ENCODE measurements around the gene FAM47C.
"Not testable (repeated sequence)": the region's sequence is repeated elsewhere in the genome, so short reads cannot be mapped to it uniquely, and the experiment has no call there.

The FAM47C gene

DNA sequence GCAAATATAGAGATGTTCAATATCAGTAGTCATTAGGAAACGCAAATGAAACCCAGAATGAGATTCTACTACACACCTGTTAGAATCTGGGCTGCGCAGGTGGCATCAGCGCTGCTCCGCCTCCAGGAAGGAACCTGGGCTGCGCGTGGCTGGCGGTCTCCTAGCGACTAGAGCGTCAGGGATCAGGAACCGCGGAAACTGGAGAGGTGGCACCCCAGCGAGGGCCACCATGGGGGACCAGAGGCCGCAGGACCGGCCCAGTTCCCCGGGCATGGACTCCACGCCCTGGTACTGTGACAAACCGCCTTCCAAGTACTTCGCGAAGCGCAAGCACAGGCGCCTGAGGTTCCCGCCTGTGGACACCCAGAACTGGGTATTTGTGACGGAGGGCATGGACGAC, at the start of gene FAM47C:
FAM47C (plus strand) TSS at position 185 of the 400 bp plus-strand sequence; CDS start at position 230, 45 bp downstream.
- not testable (repeated sequence) for H3K27me3 ChIP-seq (ENCODE audit: control insufficient read depth, insufficient read depth, low read length); H3K36me3 ChIP-seq (ENCODE audit: control insufficient read depth, insufficient read depth, low read length); H3K27ac ChIP-seq (ENCODE audit: low read depth, low read length); H3K4me1 ChIP-seq (ENCODE audit: control insufficient read depth, insufficient read depth, low read length); H3K9ac ChIP-seq (ENCODE audit: low read length); H3K4me3 ChIP-seq (ENCODE audit: low read length)

DNA sequence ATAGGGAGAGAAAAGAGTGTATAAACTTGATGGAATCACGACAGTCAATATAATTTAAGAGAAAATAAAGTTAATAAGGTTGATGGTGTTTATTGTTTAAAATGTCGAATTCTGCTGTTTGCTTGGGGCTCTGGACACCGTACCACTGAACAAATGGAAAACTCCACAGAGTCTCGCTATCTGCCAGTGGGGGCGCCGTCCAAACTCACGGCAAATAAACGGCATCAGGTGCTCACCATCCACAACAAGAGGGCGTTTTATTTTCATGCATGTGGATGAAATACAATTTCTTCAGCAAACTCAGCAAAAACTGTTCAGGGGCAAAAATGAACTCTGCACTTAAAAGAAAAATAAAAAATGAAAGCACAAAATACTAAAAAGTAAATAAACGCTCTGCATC, 46.6 kb upstream of the FAM47C start:
- Histone ChIP-seq H3K4me1 (ENCODE audit: control insufficient read depth, insufficient read depth, low read length) (no peaks in the 10 kb centered on the region), H3K36me3 (ENCODE audit: control insufficient read depth, insufficient read depth, low read length) (no peaks in the 10 kb centered on the region), H3K4me3 (ENCODE audit: low read length) (no peak overlapping the region), H3K9ac (ENCODE audit: low read length) (no peak overlapping the region), H3K27ac (ENCODE audit: low read depth, low read length) (no peak overlapping the region), H3K27me3 (ENCODE audit: control insufficient read depth, insufficient read depth, low read length) (peaks cover 2% of the 10 kb centered on the region)

DNA sequence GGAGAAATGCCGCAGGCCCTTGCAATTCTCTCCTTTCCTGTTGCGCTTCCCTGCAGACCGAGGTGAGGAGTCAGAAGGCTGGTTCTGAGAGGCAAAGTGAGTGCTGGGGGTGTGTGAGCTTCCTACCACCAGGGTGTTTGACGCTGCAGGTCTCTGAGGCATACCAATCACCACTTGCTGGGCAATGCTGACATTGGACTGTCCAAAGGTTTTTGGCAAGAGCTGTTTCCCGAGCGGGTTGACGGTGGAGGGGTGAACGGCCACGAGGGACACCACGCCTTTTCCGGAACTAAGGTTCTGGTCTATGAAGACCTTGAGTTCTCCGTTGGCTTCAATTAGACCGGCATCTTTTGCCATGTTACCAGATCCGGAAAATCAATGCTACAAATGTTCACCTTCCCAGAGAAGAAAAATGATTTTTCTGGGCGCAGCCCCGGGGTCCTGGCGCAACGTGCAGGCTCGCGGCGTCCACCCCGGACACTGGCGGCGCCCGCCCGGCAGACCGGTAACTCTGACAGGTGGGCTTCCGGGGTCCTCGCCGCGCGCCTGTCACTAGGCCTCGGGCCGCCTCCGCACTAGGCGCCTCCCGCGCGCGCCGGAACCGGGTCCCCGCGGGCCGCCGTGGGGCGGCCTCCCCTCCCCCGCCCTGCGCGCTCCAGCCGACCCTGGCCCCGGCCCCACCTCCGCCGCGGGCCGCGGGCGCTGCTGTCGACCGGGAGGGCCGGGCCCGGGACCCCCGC, 44.9 kb upstream of the FAM47C start:
- Histone ChIP-seq H3K4me3 (ENCODE audit: low read length) (no peak overlapping the region), H3K36me3 (ENCODE audit: control insufficient read depth, insufficient read depth, low read length) (no peaks in the 10 kb centered on the region), H3K9ac (ENCODE audit: low read length) (no peak overlapping the region), H3K4me1 (ENCODE audit: control insufficient read depth, insufficient read depth, low read length) (no peaks in the 10 kb centered on the region), H3K27ac (ENCODE audit: low read depth, low read length) (no peak overlapping the region), H3K27me3 (ENCODE audit: control insufficient read depth, insufficient read depth, low read length) (no peaks in the 10 kb centered on the region)

DNA sequence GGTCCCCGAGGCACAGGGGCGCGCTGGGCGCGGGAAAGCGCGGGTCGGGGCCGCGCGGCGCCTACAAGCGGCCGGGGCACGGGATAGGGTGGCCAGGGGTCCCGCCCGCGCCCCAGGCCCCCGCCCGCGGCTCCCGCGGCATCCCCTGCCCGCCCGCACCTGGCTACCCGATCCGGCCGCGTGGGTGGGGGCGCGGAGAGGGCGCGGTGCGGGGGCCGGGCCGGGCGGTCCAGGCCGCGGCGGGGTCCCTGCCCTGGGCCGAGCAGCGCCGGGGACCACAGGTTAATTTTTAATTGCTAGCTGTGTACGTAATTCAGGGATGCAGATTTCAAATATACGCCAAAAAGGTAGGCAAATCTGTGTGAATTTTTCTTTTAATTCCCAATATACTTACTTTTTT, 44.3 kb upstream of the FAM47C start:
- Histone ChIP-seq H3K9ac (ENCODE audit: low read length) (no peak overlapping the region), H3K4me1 (ENCODE audit: control insufficient read depth, insufficient read depth, low read length) (no peaks in the 10 kb centered on the region), H3K36me3 (ENCODE audit: control insufficient read depth, insufficient read depth, low read length) (no peaks in the 10 kb centered on the region), H3K27ac (ENCODE audit: low read depth, low read length) (no peak overlapping the region), H3K27me3 (ENCODE audit: control insufficient read depth, insufficient read depth, low read length) (no peaks in the 10 kb centered on the region), H3K4me3 (ENCODE audit: low read length) (no peak overlapping the region)

- H3K27me3 ChIP-seq (ENCODE audit: control insufficient read depth, insufficient read depth, low read length) = no peaks in the 10 kb centered on the region
- no peaks in the 10 kb centered on the region for H3K36me3 ChIP-seq (ENCODE audit: control insufficient read depth, insufficient read depth, low read length)
- H3K4me3 ChIP-seq (ENCODE audit: low read length) = no peak overlapping the region
- no peak overlapping the region for H3K9ac ChIP-seq (ENCODE audit: low read length)
- H3K4me1 ChIP-seq (ENCODE audit: control insufficient read depth, insufficient read depth, low read length) = no peaks in the 10 kb centered on the region
- no peak overlapping the region for H3K27ac ChIP-seq (ENCODE audit: low read depth, low read length)
Measured at GRCh38 chrX:36973575-36973974, 34.6 kb upstream of the FAM47C start.

DNA sequence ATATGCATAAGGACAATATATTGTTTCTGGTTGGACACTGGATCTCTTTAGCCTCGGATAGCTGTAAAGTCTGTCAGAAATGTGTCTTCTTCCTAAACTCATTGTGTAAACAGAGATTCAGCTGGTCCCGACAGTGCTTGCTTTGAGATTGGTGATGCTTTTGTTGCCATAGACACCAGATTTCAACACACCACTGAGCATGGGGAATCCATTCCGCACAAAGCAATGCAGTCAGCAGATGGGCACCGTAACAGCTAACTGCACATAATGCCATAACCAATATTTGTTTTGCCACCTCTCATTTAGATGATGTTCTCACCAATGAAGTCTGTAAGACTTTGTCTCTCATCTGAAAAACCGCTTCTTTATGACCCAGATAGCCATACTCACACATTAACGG, 33.3 kb upstream of the FAM47C start:
- Histone ChIP-seq H3K27ac (ENCODE audit: low read depth, low read length) (no peak overlapping the region), H3K4me1 (ENCODE audit: control insufficient read depth, insufficient read depth, low read length) (no peaks in the 10 kb centered on the region), H3K4me3 (ENCODE audit: low read length) (no peak overlapping the region), H3K36me3 (ENCODE audit: control insufficient read depth, insufficient read depth, low read length) (no peaks in the 10 kb centered on the region), H3K27me3 (ENCODE audit: control insufficient read depth, insufficient read depth, low read length) (no peaks in the 10 kb centered on the region), H3K9ac (ENCODE audit: low read length) (no peak overlapping the region)

DNA sequence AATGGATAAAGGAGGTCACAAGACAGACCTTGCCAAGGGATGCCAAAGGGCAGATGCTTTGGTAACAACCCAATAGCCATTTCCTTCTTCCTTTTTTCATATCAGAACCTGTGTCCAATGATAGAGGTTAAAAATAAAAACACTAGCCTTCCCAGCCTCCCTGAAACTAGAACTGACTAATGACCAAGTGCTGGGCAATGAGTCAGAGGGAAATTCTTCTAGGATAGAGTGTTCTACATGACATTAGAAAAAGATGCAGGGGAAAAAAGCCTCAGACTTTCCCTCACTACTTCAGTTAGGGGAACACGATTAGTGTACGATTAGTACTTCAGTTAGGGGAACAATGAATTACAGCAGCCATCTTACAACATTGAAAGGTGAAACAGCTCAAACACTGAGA, 29.3 kb upstream of the FAM47C start:
- no peaks in the 10 kb centered on the region for H3K36me3 ChIP-seq (ENCODE audit: control insufficient read depth, insufficient read depth, low read length)
- no peaks in the 10 kb centered on the region for H3K27me3 ChIP-seq (ENCODE audit: control insufficient read depth, insufficient read depth, low read length)
- H3K27ac ChIP-seq (ENCODE audit: low read depth, low read length) = no peak overlapping the region
- no peaks in the 10 kb centered on the region for H3K4me1 ChIP-seq (ENCODE audit: control insufficient read depth, insufficient read depth, low read length)
- no peak overlapping the region for H3K9ac ChIP-seq (ENCODE audit: low read length)
- H3K4me3 ChIP-seq (ENCODE audit: low read length) = no peak overlapping the region

- Histone ChIP-seq H3K27me3 (ENCODE audit: control insufficient read depth, insufficient read depth, low read length) (no peaks in the 10 kb centered on the region), H3K27ac (ENCODE audit: low read depth, low read length) (no peak overlapping the region), H3K9ac (ENCODE audit: low read length) (no peak overlapping the region), H3K4me1 (ENCODE audit: control insufficient read depth, insufficient read depth, low read length) (no peaks in the 10 kb centered on the region), H3K4me3 (ENCODE audit: low read length) (no peak overlapping the region), H3K36me3 (ENCODE audit: control insufficient read depth, insufficient read depth, low read length) (no peaks in the 10 kb centered on the region)
Measured at GRCh38 chrX:36983831-36984230, 24.3 kb upstream of the FAM47C start.

DNA sequence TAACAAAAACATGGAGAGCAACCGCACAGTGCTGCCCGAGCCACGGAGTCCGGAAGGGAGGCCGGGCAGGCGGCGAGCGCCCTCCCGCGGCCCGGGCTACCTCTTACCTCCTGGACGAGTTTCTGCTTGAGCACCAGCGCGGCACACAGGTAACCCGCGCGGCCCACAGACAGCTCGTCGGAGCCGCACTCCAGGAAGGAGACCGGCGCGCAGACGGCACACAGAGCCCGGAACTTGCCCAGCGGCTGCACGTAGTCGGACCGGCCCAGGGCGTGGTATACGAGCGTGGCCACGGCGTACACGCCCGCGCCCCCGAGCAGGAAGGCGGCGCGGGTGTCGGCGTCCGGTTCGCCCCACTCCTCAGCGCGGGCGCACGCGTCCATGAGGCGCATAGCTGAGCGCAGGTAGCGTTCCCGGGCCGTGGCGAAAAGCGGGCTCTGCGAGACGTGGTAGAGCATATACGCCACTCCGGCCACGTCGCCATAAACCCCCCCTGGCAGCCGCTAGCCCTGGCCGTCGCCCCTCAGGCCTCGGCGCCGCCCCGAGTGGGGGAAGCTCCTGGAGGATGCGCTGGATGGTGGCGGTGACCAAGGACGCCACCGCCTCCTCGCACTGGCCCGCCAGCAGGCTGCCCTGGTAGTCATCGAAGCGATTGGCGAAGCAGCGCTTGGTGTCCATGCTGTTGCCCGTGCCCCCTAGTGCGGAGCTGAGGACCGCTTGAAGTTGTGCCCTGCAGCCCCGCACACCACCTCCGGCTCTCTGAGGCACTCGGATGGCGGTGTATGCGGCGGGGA, 22.6 kb upstream of the FAM47C start:
- not testable (repeated sequence) for H3K4me3 ChIP-seq (ENCODE audit: low read length); H3K4me1 ChIP-seq (ENCODE audit: control insufficient read depth, insufficient read depth, low read length); H3K36me3 ChIP-seq (ENCODE audit: control insufficient read depth, insufficient read depth, low read length)

GRCh38 chrX:36986231-36986630, 21.9 kb upstream of the FAM47C start:
- H3K9ac ChIP-seq (ENCODE audit: low read length) = no peak overlapping the region
- H3K27ac ChIP-seq (ENCODE audit: low read depth, low read length) = no peak overlapping the region
- no peaks in the 10 kb centered on the region for H3K4me1 ChIP-seq (ENCODE audit: control insufficient read depth, insufficient read depth, low read length)
- no peaks in the 10 kb centered on the region for H3K36me3 ChIP-seq (ENCODE audit: control insufficient read depth, insufficient read depth, low read length)
- no peak overlapping the region for H3K4me3 ChIP-seq (ENCODE audit: low read length)
- no peaks in the 10 kb centered on the region for H3K27me3 ChIP-seq (ENCODE audit: control insufficient read depth, insufficient read depth, low read length)

More for the DNA sequence above, 22.6 kb upstream of the FAM47C start:
- not testable (repeated sequence) for H3K9ac ChIP-seq (ENCODE audit: low read length); H3K27me3 ChIP-seq (ENCODE audit: control insufficient read depth, insufficient read depth, low read length); H3K27ac ChIP-seq (ENCODE audit: low read depth, low read length)

DNA sequence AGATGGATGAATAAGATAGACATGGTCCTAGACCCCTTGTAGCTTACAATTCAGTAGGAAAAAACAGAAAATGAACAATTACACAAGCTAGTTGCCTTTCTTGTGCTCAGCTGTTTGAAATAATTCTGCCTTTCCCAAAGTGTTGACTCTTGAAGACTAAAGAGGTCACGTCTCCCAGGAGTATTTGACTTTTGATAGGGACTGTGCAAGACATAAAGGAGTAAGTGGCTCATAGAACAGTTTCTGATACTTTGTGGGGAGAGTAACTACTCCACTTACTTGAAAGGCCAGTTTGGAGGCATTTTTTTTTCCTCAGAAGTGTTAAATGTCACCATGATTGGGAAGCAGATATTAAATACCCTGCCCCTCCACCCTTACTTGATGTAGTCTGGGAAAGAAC, 21.0 kb upstream of the FAM47C start:
- not testable (repeated sequence) for H3K36me3 ChIP-seq (ENCODE audit: control insufficient read depth, insufficient read depth, low read length); H3K9ac ChIP-seq (ENCODE audit: low read length); H3K4me1 ChIP-seq (ENCODE audit: control insufficient read depth, insufficient read depth, low read length); H3K4me3 ChIP-seq (ENCODE audit: low read length); H3K27ac ChIP-seq (ENCODE audit: low read depth, low read length); H3K27me3 ChIP-seq (ENCODE audit: control insufficient read depth, insufficient read depth, low read length)

- Histone ChIP-seq H3K4me3 (ENCODE audit: low read length) (no peak overlapping the region), H3K9ac (ENCODE audit: low read length) (no peak overlapping the region), H3K27me3 (ENCODE audit: control insufficient read depth, insufficient read depth, low read length) (no peaks in the 10 kb centered on the region)
Measured at GRCh38 chrX:37000140-37000539, 8.0 kb upstream of the FAM47C start.

DNA sequence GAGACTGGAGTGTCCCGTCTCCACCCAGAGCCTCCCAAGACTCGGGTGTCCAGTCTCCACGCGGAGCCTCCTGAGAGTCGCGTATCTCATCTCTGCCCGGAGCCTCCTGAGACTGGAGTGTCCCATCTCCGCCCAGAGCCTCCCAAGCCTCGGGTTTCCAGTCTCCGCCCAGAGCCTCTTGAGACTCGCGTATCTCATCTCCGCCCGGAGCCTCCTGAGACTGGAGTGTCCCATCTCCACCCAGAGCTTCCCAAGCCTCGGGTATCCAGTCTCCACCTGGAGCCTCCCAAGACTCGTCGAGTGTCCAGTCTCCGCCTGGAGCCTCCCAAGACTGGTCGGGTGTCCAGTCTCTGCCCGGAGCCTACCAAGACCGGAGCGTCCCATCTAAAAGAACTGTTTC, 2.3 kb downstream of the FAM47C start:
- Histone ChIP-seq H3K27ac (ENCODE audit: low read depth, low read length) (no peak overlapping the region), H3K36me3 (ENCODE audit: control insufficient read depth, insufficient read depth, low read length) (no peaks in the 10 kb centered on the region), H3K27me3 (ENCODE audit: control insufficient read depth, insufficient read depth, low read length) (no peaks in the 10 kb centered on the region), H3K4me1 (ENCODE audit: control insufficient read depth, insufficient read depth, low read length) (no peaks in the 10 kb centered on the region), H3K4me3 (ENCODE audit: low read length) (no peak overlapping the region), H3K9ac (ENCODE audit: low read length) (no peak overlapping the region)

More at GRCh38 chrX:37000140-37000539, 8.0 kb upstream of the FAM47C start:
- Histone ChIP-seq H3K27ac (ENCODE audit: low read depth, low read length) (no peak overlapping the region), H3K36me3 (ENCODE audit: control insufficient read depth, insufficient read depth, low read length) (no peaks in the 10 kb centered on the region), H3K4me1 (ENCODE audit: control insufficient read depth, insufficient read depth, low read length) (no peaks in the 10 kb centered on the region)
